GM18511 (cell line): Measurements from ENCODE around the gene LAPTM4A.
A peak's percentile ranks its signal among the peaks of the same experiment; 100 is the strongest.
"Not testable (repeated sequence)": the region's sequence is repeated elsewhere in the genome, so short reads cannot be mapped to it uniquely, and the experiment has no call there.

Experiments used
- ATAC-seq: cut with Tn5 transposase; IDR thresholded peaks from one replicate; pipeline ENCODE4 v1.9.1; 2021; ENCODE audit warnings: mild to moderate bottlenecking, moderate library complexity; ENCODE audit not compliant: unreplicated experiment

The LAPTM4A gene

GRCh38 chr2:20051532-20052228 is at the start of gene LAPTM4A:
Gene LAPTM4A (minus strand): TSS chr2:20051628. CDS start chr2:20051520, 108 bp downstream.
- peak; percentile 96 for ATAC-seq

DNA sequence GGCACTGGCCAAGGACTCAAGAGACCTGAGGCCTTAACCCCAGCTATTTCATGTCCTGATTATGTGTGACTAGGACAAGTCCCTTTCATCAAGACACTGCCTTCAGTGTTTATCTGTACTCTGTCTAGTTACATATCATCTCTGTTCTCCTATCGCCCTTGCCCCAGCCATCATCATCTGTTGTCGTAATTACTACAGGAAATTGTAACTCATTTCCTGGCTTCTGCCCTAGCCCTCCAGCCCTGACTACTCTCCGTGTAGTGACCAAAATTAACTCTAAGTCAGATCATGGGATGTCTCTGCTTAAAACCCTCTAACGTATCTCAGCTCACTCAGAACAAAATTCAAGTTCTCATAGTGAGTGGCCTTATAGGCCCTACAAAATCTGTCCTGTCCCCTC is 49.3 kb upstream of the LAPTM4A start:
- ATAC-seq: no peak

- ATAC-seq: no peak
Measured at GRCh38 chr2:20099780-20100179, 48.4 kb upstream of the LAPTM4A start.

- peak; percentile 96 for ATAC-seq
Measured at GRCh38 chr2:20097889-20098714, 46.7 kb upstream of the LAPTM4A start.

DNA sequence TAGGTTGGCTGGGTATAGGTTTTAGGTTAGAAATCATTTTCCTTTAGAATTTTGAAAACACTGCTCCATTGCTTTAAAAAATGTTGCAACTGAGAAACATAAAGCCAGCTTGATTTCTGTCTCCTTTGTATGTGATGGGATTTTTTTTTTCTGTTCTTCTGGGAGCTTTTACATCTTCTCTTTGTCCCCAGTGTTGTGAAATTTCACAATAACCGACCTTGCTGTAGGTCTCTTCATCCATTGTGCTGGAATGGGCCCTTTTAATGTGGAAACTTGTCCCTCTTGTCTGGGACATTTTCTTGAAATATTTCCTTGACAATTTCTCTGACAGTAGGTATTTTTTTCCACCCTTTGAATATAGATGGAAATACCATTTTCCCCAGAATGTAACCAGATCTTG is 44.0 kb upstream of the LAPTM4A start:
- no peak for ATAC-seq

DNA sequence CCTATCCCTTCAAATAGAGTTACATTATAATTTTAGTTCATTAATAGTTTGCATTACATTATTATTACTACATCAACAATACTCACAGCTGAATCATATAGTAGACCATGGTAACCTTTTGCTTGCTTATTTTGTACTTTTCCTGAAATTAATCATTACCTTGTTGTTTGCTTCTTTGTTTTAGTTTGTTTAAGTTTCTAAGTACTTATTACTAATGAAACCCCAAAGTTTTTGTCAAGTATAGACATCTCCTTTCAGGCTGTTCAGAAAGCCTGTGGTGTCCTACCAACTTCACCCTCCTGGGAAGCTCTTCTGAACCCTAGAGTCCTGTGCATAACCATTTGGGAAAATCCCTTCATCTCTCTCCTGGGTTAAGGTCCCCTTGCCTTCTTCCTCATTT is 43.5 kb upstream of the LAPTM4A start:
- ATAC-seq: no peak

DNA sequence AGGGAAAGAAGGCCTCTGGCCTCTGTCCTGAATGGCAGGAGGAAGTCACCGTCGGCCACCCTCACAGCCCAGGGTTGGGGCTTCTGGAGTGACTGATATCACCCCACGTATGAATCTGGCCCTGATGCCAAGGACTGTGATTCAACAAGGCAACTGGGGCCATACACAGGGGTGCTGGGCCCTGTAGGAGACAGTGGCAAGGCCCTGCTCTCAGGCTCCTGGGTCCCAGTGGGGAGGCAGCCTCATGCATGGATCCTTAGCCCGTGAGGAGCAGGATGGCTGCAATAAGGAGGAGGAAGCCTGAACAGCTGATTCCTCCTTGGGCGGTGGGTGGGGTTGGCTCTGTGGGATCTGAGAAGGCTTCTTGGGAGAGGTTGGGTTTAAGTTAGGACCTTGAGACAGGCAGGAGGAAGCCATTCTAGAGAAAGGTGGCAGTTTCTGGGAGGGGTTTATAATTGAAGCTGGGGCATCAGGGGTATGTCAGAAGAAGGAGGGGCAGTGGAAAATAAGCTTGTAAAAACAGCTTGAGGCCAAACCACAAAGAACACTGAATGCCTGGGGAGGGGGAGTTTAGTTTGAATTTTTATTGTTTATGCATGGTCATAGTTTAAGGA is 42.8 kb upstream of the LAPTM4A start:
- no peak for ATAC-seq

GRCh38 chr2:20093263-20094141 is 42.1 kb upstream of the LAPTM4A start:
- no peak for ATAC-seq

GRCh38 chr2:20092901-20093235 is 41.4 kb upstream of the LAPTM4A start:
- ATAC-seq: no peak

DNA sequence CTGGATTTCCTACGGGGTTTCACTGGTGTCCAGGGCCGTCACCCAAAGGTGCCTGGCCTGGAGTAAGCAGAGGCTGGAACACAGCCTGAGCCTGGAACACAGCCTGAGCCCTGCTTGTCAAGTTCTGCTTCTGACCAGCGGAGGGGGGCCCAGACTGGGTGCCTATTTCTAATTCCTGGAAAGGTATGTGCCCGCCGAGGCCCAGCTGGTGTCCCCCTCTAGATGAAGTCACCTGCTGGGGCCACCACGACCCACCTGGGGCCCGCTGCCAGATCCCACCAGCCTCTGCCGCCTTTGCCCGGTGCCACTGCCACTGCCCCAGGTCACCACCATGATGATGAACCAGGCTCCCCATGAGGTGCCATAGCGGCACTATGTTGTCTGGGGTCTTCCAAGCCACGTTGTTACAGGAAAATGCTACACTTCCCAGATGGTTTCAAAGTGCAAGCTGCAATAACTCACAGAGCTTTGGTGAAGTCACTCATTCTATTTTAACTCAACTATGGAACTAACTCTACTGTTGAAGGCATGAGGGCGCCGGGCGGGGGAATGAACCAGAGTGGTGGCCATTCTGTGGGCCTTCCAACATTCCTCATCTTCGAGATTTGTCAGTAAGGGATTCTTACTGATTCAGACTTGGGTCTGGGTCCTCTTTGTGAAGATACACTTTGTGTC is 40.9 kb upstream of the LAPTM4A start:
- ATAC-seq: no peak

DNA sequence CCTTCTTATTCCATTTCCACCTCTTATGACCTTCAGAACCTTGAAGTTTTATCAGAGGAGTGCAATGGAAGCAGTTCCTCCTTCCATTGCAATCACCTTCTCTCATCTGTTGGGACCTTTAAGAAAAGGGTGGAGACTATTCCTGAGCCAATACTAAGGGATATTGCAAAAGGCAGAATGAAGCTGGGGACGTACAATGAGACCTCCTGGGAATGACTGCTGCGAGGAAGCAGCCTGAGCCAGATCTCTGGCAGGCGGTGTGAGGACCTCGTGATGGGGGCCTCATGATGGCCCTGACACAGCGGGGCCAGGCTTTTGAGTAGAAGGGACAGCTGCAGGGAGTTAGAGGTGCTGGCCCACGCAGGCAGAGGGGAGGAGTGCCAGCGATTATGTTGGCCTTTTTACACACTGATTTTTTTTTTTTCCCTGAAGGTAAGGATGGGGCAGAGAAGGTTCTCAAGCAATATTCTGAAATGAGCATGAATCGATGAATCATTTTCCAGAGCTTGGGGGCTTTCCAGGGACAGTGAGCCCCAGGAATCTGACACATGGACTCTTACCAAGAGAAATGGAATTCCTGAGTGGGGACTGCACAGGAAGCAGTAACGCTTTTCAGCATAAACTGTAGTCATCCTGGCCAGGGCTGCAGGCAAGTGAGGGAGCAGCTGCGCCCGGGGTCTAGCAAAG is 40.0 kb upstream of the LAPTM4A start:
- ATAC-seq: no peak

- no peak for ATAC-seq
Measured at GRCh38 chr2:20089715-20090464, 38.5 kb upstream of the LAPTM4A start.

GRCh38 chr2:20085909-20086308 is 34.5 kb upstream of the LAPTM4A start:
- not testable (repeated sequence) for ATAC-seq

DNA sequence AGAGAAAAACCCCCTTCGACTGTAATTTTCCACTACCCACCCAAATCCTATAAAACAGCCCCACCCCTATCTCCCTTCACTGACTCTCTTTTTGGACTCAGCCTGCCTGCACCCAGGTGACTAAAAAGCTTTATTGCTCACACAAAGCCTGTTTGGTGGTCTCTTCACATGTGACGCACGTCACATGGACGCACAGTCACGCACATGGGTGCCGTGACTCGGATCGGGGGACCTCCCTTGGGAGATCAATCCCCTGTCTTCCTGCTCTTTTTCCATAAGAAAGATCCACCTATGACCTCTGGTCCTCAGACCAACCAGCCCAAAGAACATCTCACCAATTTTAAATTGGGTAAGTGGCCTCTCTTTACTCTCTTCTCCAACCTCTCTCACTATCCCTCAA is 31.4 kb upstream of the LAPTM4A start:
- not testable (repeated sequence) for ATAC-seq

GRCh38 chr2:20081841-20082240 is 30.4 kb upstream of the LAPTM4A start:
- ATAC-seq: no peak

GRCh38 chr2:20080839-20081415 is 29.5 kb upstream of the LAPTM4A start:
- ATAC-seq: no peak

DNA sequence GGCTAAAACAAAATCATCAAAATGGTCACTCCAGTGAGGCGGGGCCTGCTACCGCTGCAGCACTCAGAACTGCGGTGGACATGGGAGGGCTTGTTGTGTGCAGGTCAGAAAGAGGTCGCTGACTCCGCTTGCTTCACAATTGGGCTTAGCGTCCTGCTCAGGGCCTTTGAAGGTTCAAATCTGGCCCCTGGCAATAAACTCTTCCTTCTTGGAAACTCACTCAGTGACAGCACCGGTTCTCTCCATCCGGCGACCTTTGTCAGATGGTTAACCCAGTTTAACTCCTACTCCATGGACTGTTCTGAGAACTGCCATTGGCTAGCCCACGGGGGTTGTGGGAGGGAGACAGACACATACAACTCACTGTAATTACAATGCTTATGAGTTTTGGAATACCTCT is 29.0 kb upstream of the LAPTM4A start:
- ATAC-seq: no peak

DNA sequence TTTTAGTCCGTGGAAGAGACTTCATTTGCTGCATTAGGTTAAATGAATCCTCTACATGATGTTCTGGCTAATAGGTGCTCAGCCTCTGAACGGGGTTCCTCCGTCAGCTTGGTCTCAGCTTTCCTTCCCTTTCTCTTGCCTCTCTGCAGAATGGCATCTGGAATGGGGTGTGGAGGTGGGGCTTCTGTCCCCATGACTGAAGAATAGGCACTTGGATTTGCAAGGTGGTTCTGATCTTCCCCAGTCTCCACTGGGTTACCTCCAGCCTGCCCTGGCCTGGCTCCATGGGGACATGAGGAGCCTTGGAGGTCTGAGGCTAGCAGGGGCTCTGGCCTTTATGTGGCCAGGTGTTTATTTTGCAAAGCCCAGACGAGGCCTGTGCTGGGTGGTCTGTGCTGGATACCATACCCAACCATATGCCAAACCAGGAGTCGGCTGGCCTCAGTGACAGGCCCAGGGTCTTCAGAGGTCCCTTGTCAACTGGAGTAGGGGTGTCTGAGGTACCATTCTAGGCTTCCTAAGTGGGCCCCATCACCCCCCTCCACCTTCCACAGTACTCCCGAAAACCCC is 28.2 kb upstream of the LAPTM4A start:
- no peak for ATAC-seq
